GM12891 (cell line): ENCODE results near the gene RNF213.

Source experiments
- POLR2A ChIP-seq: IDR thresholded peaks from 2 replicates; pipeline ENCODE4 v1.6.1; 2011; ENCODE audit warnings: low read depth, low read length, control low read depth
- POLR2AphosphoS5 ChIP-seq: IDR thresholded peaks from 2 replicates; pipeline ENCODE4 v1.6.1; 2011; ENCODE audit warnings: low read depth, low read length, control low read depth
- SPI1 ChIP-seq: IDR thresholded peaks from 2 replicates; pipeline ENCODE4 v1.6.1; 2011; ENCODE audit warnings: low read depth, low read length, control low read depth
- TAF1 ChIP-seq: IDR thresholded peaks from 2 replicates; pipeline ENCODE4 v1.6.1; 2011; ENCODE audit warnings: low read depth, low read length, control low read depth

GRCh38 chr17:80297996-80298560 is 37.4 kb downstream of the RNF213 start:
- TF ChIP-seq SPI1 = no peak
- no peak for TF ChIP-seq TAF1
- TF ChIP-seq POLR2A = no peak
- TF ChIP-seq POLR2AphosphoS5 = no peak
